AG10803 (cell line): ENCODE results near the gene KRTAP10-10.

Experiments used
- DNase-seq: peaks from one replicate; pipeline ENCODE4 v3.0.0; 2010; ENCODE audit warnings: low read depth
- H3K4me3 ChIP-seq: 2 replicates; pipeline ENCODE4 v1.5.1; 2011; ENCODE audit warnings: mild to moderate bottlenecking, low read length, control low read depth
- CTCF ChIP-seq: conservative IDR thresholded peaks from 2 replicates; pipeline ENCODE4 v1.5.1; 2011; ENCODE audit warnings: mild to moderate bottlenecking, low read length, control low read depth, inconsistent platforms

Gene KRTAP10-10

DNA sequence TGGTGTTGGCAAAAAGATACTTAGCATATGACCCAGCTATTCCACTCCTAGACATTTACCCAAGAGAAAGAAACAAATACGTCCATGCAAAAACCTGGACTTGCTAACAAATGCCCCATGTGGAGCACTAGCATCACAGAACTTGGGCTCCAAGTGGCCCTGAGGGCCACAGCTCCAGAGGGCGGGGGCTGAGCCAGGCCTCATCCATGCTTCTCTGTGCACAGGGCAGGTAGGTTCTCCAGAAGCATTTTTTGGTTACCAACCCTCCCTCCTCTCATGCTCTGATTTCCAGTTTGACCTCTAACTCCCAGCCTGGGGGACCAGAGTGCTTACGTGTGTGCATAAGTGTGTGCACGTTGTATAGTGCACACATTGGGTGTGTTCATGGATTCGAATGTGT lies 27.5 kb downstream of the KRTAP10-10 start:
- TF ChIP-seq CTCF = no peak
- no peak overlapping the region for H3K4me3 ChIP-seq
- no peak for DNase-seq

- TF ChIP-seq CTCF = no peak
- DNase-seq = no peak
- no peak within 1 kb of the TSS for H3K4me3 ChIP-seq
These were observed 29.5 kb downstream of the KRTAP10-10 start, which contains the start of gene KRTAP12-2 for GRCh38 chr21:44666401-44667320. Gene KRTAP12-2, minus strand, starts transcription at chr21:44666927. Its CDS starts 41 bp downstream, at chr21:44666886.

- no peak for TF ChIP-seq CTCF
- no peak overlapping the region for H3K4me3 ChIP-seq
- DNase-seq = no peak
These were observed 30.5 kb downstream of the KRTAP10-10 start for GRCh38 chr21:44667612-44668011.

GRCh38 chr21:44670642-44671432 lies 33.7 kb downstream of the KRTAP10-10 start:
- no peak for TF ChIP-seq CTCF
- no peak for DNase-seq
- no peak overlapping the region for H3K4me3 ChIP-seq

- TF ChIP-seq CTCF = no peak
- no peak overlapping the region for H3K4me3 ChIP-seq
- DNase-seq = no peak
These were observed 34.8 kb downstream of the KRTAP10-10 start for GRCh38 chr21:44671911-44672310.

DNA sequence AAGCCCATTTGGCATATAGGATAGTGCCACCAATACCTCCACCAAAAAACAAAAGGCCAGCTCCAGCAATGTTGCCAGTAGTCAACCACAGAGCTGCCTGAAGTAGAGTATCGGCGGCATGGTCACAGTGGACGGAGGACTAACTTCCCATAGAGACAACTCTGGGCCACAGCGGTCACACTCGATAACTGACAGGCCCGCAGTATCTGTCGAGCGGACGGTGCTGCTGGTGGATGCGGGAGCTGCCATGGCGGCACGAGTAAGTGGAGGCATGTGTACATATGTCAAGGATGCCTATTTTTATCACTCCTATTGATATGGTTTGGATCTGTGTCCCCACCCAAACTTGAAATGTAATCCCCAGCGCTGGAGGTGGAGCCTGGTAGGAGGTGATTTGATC lies 40.7 kb downstream of the KRTAP10-10 start:
- no peak for DNase-seq
- TF ChIP-seq CTCF = no peak
- no peak overlapping the region for H3K4me3 ChIP-seq
